ENCODE measurements around the gene TRABD2B. TPM values are rescaled to one million over a fixed set of nuclear protein-coding genes. Genes with fewer than 3 reads are reported as not detected.

The TRABD2B gene
- total RNA-seq, 4 donors from 2014 or later, result 0.05 to 0.15 (median 0.12) TPM

GRCh38 chr1:47759936-47760629 is 237.1 kb downstream of the TRABD2B start:
- in situ Hi-C loops (cut with MboI; ENCODE audit: low sequenced_read_pairs in 4 of 4), result no loop called here
- intact Hi-C loops (cut with DNase I; ENCODE audit: low total_unique reads), result no loop called here

GRCh38 chr1:47759251-47759935 is 237.8 kb downstream of the TRABD2B start:
- H3K36me3 ChIP-seq, result no peaks in the 10 kb centered on the region
- in situ Hi-C loops (cut with MboI; ENCODE audit: low sequenced_read_pairs in 4 of 4) (no loop called here), intact Hi-C loops (cut with DNase I; ENCODE audit: low total_unique reads) (no loop called here)
- TF ChIP-seq POLR2A (IDR thresholded peaks at IDR 0.05), result no peak
- no peak for TF ChIP-seq CTCF (IDR thresholded peaks at IDR 0.05 in 4 of 5, conservative IDR thresholded peaks at IDR 0.05 in 1 of 5)
- no peaks in the 10 kb centered on the region for H3K9me3 ChIP-seq
- DNase-seq (no peak), ATAC-seq (no peak)
- H3K27me3 ChIP-seq, result no peaks in the 10 kb centered on the region
- no peak overlapping the region for H3K4me3 ChIP-seq
- H3K4me1 ChIP-seq, result no peaks in the 10 kb centered on the region
- no peak overlapping the region for H3K27ac ChIP-seq

More at GRCh38 chr1:47759936-47760629, 237.1 kb downstream of the TRABD2B start:
- Histone ChIP-seq H3K27me3 (no peaks in the 10 kb centered on the region), H3K9me3 (no peaks in the 10 kb centered on the region), H3K27ac (no peak overlapping the region), H3K36me3 (no peaks in the 10 kb centered on the region), H3K4me1 (no peaks in the 10 kb centered on the region), H3K4me3 (no peak overlapping the region)
- TF ChIP-seq CTCF (IDR thresholded peaks at IDR 0.05 in 4 of 5, conservative IDR thresholded peaks at IDR 0.05 in 1 of 5) (no peak), POLR2A (IDR thresholded peaks at IDR 0.05) (no peak)
- ATAC-seq, result no peak
- no peak for DNase-seq

GRCh38 chr1:47758341-47759250 is 238.6 kb downstream of the TRABD2B start:
- ATAC-seq (peak; percentile 26 to 46), DNase-seq (no peak)
- TF ChIP-seq CTCF (IDR thresholded peaks at IDR 0.05 in 4 of 5, conservative IDR thresholded peaks at IDR 0.05 in 1 of 5), result no peak
- in situ Hi-C loops (cut with MboI; ENCODE audit: low sequenced_read_pairs in 4 of 4), result no loop called here
- Histone ChIP-seq H3K27me3 (no peaks in the 10 kb centered on the region), H3K9me3 (no peaks in the 10 kb centered on the region), H3K4me1 (no peaks in the 10 kb centered on the region), H3K27ac (no peak overlapping the region), H3K4me3 (no peak overlapping the region), H3K36me3 (no peaks in the 10 kb centered on the region)
- intact Hi-C loops (cut with DNase I; ENCODE audit: low total_unique reads), result no loop called here

GRCh38 chr1:47757226-47757975 is 239.8 kb downstream of the TRABD2B start:
- H3K36me3 ChIP-seq, result no peaks in the 10 kb centered on the region
- DNase-seq (no peak), ATAC-seq (no peak)
- in situ Hi-C loops (cut with MboI; ENCODE audit: low sequenced_read_pairs in 4 of 4), result no loop called here
- H3K27ac ChIP-seq, result no peak overlapping the region
- H3K9me3 ChIP-seq, result no peaks in the 10 kb centered on the region
- intact Hi-C loops (cut with DNase I; ENCODE audit: low total_unique reads), result no loop called here
- no peak for TF ChIP-seq CTCF (IDR thresholded peaks at IDR 0.05 in 4 of 5, conservative IDR thresholded peaks at IDR 0.05 in 1 of 5)
- no peak for TF ChIP-seq POLR2A (IDR thresholded peaks at IDR 0.05)
- no peak overlapping the region for H3K4me3 ChIP-seq
- H3K4me1 ChIP-seq, result no peaks in the 10 kb centered on the region
- no peaks in the 10 kb centered on the region for H3K27me3 ChIP-seq
